Forelimb muscle (tissue), 1 donor: ENCODE data around the gene FMC1. TPM values are rescaled to one million over a fixed set of nuclear protein-coding genes. Genes with fewer than 3 reads are reported as not detected.
A peak's percentile ranks its signal among the peaks of the same experiment; 100 is the strongest.
"Not testable (repeated sequence)": the region's sequence is repeated elsewhere in the genome, so short reads cannot be mapped to it uniquely, and the experiment has no call there.

Experiments
- DNase-seq: peaks from one replicate; pipeline ENCODE4 v3.0.0-alpha.2; 2013; ENCODE audit warnings: low read depth
- polyA plus RNA-seq: library from polyadenylated mRNA; unstranded; fragments of 120-200 nt; gene quantifications from one replicate; pipeline ENCODE4 v1.2.1, GENCODE V29; 2013; ENCODE audit not compliant: insufficient read length

The FMC1 gene
- polyA plus RNA-seq, 1 donor: 20.9 TPM

- peak; percentile 99 for DNase-seq
Observed at GRCh38 chr7:139340037-139340807, 915 bp upstream of the FMC1 start.

GRCh38 chr7:139340808-139341057 lies 404 bp upstream of the FMC1 start:
- no peak for DNase-seq

DNA sequence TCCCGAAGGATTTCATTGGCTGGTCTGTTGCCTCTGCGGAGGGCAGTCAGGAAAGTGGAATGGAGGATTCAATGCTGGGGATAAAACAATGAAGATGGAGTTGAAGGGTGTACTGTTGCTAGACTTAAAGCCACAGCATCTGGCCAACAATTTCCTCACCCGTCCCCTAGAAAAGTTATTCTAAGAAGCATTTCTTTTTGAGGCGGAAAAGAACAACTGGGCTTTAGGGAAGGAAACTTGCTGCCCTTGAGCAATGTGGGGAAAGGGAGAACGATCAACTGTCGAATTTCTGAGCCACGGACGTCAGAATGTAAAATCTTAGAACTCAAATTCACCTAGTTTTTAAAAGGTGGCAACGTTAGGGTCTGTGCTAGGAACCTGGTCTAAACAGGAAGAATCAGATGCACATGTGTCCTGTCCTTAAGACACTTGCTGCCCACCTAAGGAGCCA lies 664 bp downstream of the FMC1 start:
- DNase-seq: peak; percentile 73

DNA sequence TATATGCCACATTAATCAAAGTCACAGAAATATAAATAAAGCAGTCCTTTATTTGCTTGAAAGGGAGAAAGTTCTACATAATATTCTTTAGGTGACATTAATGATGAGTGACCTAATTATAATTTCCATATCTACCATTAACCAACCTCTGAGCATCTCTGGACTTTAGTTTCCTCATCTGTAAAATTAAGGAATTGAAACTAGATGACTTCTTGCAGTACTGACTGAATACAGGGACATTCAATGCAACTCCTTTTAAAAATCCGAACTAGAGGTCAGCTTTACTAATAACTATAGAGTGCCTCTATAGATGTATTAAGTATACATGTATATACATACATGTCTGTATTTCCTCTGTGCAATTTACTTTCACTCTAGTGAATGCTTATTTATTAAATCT lies 3.9 kb downstream of the FMC1 start:
- no peak for DNase-seq

GRCh38 chr7:139351027-139351426 lies 9.9 kb downstream of the FMC1 start:
- DNase-seq: no peak

DNA sequence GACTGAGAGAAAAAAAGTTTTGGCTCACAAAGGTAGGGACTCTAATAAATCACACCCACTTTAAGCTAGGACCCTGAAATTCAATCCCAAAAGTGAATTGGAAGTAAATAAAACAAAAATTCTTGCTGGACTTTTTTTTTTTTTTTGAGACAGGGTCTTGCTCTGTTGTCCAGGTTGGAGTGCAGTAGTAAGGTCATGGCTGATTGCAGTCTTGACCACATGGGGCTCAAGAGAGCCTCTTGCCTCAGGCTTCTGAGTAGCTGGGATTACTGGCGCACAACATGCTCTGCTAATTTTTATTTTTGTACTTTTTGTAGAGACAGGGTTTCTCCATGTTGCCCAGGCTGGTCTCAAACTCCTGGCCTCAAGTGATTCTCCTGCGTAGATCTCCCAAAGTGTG lies 13.6 kb downstream of the FMC1 start:
- no peak for DNase-seq

- DNase-seq: no peak
Observed at GRCh38 chr7:139355320-139355719, 14.2 kb downstream of the FMC1 start.

- not testable (repeated sequence) for DNase-seq
Observed at GRCh38 chr7:139357729-139358506, 16.8 kb downstream of the FMC1 start.

- no peak for DNase-seq
Observed at GRCh38 chr7:139358541-139359365, 17.6 kb downstream of the FMC1 start.

- DNase-seq: peak; percentile 97
Observed at GRCh38 chr7:139359366-139360209, 18.5 kb downstream of the FMC1 start, which contains the start of gene LUC7L2. Gene LUC7L2, plus strand, starts transcription at chr7:139359894. Its CDS starts 368 bp downstream, at chr7:139360262.

DNA sequence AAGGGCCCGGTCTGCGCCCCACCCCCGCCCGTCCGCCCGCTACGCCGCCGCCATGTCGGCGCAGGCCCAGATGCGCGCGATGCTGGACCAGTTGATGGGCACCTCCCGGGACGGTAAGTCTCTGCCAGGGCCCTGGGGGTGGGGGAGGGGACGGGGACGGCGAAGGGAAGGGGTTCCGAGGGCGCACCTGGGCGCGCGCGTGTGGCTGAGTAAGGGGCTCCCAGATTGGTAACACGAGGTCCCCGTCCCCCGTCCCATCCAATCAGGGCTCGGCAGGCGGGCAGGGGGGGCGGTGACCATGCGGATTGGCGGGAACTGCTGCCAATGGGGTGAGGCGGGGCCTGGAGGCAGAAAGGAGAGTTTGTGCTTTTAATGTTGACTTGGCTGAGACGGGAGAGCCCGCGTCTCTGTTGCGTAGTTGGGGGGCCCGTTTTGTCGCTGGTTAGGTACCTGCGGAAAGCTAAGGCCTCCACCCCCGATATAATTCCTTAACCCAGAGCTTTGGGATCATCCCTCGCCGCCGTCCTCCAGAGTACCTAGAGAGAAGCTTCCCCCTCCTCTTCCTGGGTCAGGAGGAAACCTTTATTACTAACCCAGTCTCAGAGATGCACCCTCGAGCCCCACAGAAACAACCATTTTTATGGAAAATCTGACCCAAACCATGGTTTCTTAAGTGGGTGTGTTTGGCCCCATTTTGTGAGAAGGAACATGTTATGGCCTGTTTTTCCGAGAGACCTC lies 19.2 kb downstream of the FMC1 start:
- peak; percentile 72 for DNase-seq

GRCh38 chr7:139360948-139361307 lies 19.8 kb downstream of the FMC1 start:
- DNase-seq: no peak

DNA sequence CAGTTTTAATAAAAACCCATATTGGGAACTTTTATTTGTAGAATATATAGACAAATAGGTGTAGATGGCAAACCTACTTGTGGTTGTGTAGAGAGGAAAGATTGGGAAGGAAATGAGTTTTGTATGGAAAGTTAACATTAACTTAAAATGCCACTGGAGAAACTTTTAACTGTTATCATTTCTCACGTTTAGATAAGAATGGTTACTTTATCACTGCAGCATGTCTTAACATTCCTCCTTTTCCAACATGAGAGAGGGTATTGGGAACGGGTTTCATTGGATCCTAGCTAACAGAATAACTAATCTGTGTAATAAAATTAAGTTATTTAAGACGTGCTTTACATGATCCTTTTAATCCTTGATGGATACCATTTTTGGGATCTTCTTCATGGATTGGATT lies 20.4 kb downstream of the FMC1 start:
- no peak for DNase-seq

- no peak for DNase-seq
Observed at GRCh38 chr7:139362302-139362701, 21.2 kb downstream of the FMC1 start.

DNA sequence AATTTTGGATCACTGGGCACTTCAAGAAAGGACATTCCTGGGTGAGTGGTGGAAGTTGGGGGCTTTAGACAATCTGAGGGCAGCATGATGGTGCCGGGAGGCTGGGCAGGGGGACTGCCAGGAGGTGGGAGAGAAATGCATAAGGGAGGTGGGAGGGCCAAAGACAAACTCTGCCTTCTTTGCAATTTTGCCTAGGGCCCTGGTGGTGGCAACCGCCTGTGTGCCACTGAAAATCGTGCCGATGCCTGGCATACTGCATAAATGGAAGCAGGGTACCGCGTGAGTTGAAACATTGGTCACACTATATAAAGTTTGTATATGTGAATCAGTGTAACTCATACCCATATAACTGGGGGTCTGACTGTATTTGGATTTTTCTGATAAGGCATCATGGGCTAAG lies 21.8 kb downstream of the FMC1 start:
- DNase-seq: no peak

DNA sequence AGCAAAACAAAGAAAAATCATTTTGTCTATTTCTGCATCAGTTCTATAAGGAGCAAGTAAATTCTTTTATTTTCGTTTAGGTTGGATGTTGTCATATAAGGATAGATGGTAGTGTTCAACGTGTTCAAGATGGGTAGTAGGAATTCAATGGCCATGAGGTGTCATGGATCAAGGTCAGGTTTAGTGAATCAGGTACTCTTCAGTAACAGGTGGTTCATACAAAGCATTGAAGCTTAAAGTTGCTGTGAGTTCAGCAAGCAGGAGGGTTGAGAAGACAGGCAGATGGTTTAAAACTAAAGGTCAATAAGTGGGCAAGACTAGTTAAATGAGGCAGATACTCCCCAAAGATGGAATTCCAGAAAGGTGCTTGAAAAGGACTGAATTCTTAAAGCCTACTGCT lies 24.2 kb downstream of the FMC1 start:
- DNase-seq: no peak

GRCh38 chr7:139366400-139366799 lies 25.3 kb downstream of the FMC1 start:
- DNase-seq: no peak

DNA sequence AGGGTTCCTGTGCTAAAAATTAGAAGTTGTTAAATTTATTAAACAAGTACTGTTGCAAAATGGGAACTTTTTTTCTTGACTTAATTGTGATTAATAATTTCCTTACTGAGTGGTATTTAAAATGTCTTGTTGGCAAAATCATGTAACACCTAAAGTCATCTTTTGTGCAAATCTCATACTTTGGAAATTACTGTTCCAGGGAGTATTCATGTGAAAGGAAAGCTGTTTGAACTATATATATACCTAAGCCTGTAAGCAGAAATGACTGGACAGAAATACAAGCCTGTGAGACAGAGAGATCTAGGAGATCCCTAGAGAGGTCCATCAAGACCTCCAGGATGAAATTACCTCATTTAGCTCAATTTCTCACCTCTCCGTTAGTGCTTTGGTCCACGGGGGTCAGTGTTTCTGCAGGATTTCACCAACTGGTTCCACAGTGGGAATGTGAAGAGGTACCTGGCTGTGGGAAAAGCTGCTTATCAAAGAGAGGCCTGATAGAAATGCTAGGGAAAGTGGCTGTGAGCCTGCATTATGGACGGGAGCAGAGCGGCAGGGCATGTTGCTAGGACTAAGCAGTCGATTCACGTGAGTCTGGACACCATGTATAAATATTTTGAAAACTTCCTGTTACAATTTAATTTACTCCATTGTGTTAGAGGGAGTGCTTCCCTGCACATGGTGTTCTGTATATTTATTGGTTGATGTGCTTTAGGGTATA lies 26.5 kb downstream of the FMC1 start:
- no peak for DNase-seq

DNA sequence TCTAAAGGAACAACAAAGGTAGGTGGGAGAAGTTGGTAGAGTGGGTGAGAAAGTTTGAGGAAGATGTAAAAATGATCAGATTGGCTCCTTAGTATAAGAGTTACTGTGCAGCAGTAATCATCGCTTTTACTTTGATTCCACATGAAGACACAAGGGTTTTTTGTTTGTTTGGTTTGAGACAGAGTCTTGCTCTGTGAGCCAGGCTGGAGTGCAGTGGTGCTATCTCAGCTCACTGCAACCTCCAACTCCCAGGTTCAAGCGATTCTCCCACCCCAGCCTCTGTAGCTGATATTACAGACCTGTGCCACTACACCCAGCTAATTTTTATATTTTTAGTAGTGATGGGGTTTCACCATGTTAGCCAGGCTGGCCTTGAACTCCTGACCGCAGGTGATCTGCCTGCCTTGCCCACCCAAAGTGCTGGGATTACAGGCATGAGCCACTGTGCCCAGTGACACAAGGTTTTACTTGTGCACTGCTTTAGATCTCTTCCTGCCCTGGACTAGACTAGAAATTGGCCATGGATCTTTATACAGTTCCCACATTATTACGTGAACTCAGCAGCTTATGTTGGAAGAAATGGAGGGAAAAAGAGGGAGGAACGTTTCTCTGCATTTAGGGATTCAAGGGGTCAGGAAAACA lies 29.3 kb downstream of the FMC1 start:
- DNase-seq: no peak

DNA sequence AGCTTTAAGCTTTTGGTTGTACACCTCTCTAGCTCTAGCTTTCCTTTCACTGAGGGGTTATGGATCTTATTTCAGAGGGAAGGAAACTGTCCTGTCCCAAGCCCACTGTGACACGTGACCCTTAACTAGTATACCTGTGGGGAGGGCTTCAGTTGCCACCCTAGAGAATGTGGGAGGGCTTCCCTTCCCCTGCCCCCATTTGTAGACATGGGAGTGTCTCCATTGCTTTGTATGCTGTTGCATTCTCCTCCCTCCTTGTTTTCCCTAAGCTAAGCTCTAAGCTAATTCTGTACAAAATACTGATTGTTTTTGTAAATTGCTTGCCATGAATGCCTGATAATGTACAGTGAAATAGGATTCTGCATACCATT lies 29.8 kb downstream of the FMC1 start:
- no peak for DNase-seq
